Stimulated activated CD8-positive, alpha-beta memory T cell treated with anti-CD3 and anti-CD28 coated beads, Interleukin-15, amount 100 ng/mL, for 4 hours (primary cell): Measurements from ENCODE around the gene BST2.

Source experiments
- DNase-seq, 2 donors: peaks; one replicate each; pipeline ENCODE4 v3.0.0-alpha.2; 2020; ENCODE audit warnings: low read depth in 2 of 2

Gene BST2

GRCh38 chr19:17405250-17406045 is at the start of gene BST2:
TSS of gene BST2 (minus strand) at chr19:17405630. CDS start at chr19:17405575, 55 bp downstream.
- peak in 1 of 2 donors; percentile 36 for DNase-seq

- DNase-seq, result no peak
Observed at GRCh38 chr19:17454576-17455071, 49.2 kb upstream of the BST2 start.

- no peak for DNase-seq
Observed at GRCh38 chr19:17451820-17452219, 46.4 kb upstream of the BST2 start.

GRCh38 chr19:17450264-17451075 is 45.0 kb upstream of the BST2 start:
- no peak for DNase-seq

GRCh38 chr19:17448131-17448967 is 42.9 kb upstream of the BST2 start, which contains the start of gene TMEM221:
TSS of gene TMEM221 (minus strand) at chr19:17448668. CDS start at chr19:17448462, 206 bp downstream.
- DNase-seq, result no peak

GRCh38 chr19:17447704-17448130 is 42.3 kb upstream of the BST2 start:
- no peak for DNase-seq

GRCh38 chr19:17445526-17446165 is 40.2 kb upstream of the BST2 start:
- no peak for DNase-seq

- DNase-seq, result no peak
Observed at GRCh38 chr19:17441241-17442021, 36.0 kb upstream of the BST2 start.

- DNase-seq, result no peak
Observed at GRCh38 chr19:17436874-17437267, 31.4 kb upstream of the BST2 start.

- DNase-seq, result no peak
Observed at GRCh38 chr19:17436094-17436873, 30.9 kb upstream of the BST2 start.

- DNase-seq, result no peak
Observed at GRCh38 chr19:17435218-17435617, 29.8 kb upstream of the BST2 start.

- DNase-seq, result no peak
Observed at GRCh38 chr19:17431417-17431816, 26.0 kb upstream of the BST2 start.

- DNase-seq, result no peak
Observed at GRCh38 chr19:17429641-17430113, 24.2 kb upstream of the BST2 start.

GRCh38 chr19:17424743-17425365 is 19.4 kb upstream of the BST2 start:
- DNase-seq, result no peak

- no peak for DNase-seq
Observed at GRCh38 chr19:17423429-17424208, 18.2 kb upstream of the BST2 start.

- DNase-seq, result no peak
Observed at GRCh38 chr19:17421942-17422341, 16.5 kb upstream of the BST2 start.

GRCh38 chr19:17420475-17420924 is 15.1 kb upstream of the BST2 start:
- no peak for DNase-seq
